Measurements from ENCODE around the gene CSNK1D.

The CSNK1D gene

DNA sequence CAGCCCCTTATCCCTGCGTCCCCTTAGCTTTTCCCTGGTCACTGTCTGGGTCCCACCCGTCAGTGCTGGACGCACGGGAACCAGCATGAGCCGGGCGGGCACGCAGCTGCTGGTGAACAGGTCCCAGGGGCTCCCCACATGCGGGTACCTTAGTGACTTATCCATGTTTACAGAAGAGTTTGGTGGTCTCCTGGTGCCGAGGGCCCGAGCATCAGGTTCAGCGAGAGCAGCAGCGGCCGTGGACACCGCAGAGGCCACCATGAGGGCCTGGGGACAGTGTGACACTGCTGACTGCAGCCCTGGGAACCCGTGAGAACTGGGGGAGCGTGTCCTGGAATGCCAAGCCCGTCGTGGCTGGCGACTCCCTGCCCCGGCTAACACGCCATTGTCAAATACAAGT lies 37.4 kb upstream of the CSNK1D start:
- DNase-seq (ENCODE audit: low read depth in 2 of 2) = no peak

DNA sequence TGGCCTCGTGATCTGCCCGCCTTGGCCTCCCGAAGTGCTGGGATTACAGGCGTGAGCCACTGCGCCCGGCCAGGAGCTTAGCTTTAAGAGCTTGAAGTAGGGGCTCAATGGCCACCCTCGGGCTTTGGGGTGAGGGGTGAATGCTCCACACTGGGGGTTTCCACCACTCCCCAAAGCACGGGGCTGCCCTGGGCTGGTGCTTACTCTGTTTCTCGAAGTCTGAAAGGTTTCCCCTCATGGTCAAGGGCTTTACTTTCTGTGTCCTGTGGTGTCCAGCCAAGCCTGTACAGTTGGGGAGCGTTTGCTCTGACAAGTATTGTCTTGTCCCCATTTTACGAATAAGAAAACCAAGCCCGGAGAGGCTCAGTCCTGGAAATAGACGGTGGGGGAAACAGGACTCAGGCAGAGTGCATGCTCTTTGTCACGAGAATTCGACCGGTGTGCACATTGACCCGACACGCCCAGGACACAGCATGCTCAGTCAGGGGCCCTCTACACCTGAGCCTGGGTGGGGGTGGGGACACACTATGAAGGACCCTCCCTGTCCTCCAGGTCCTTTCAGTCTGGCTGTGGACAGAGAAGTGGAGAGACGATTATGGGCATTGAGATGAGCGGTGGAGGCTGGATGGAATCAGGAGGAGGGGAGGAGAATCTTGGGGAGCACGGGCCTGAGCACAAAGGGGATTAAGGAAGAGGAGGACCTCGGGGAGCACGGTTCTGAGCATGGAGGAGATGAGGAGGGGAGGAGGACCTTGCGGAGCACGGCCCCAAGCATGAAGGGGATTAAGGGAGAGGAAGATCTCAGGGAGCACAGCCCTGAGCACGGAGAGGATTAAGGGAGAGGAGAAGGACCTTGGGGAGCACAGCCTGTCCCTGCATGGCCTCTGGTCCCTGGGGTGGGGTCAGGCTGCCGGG lies 36.4 kb upstream of the CSNK1D start:
- no peak for DNase-seq (ENCODE audit: low read depth in 2 of 2)

GRCh38 chr17:82305727-82306300 lies 32.3 kb upstream of the CSNK1D start:
- DNase-seq (ENCODE audit: low read depth in 2 of 2) = no peak

GRCh38 chr17:82304826-82305726 lies 31.6 kb upstream of the CSNK1D start:
- DNase-seq (ENCODE audit: low read depth in 2 of 2) = no peak

- no peak for DNase-seq (ENCODE audit: low read depth in 2 of 2)
Observed at GRCh38 chr17:82303944-82304808, 30.7 kb upstream of the CSNK1D start.

- DNase-seq (ENCODE audit: low read depth in 2 of 2) = no peak
Observed at GRCh38 chr17:82302991-82303943, 29.8 kb upstream of the CSNK1D start.

- DNase-seq (ENCODE audit: low read depth in 2 of 2) = no peak
Observed at GRCh38 chr17:82302568-82302963, 29.1 kb upstream of the CSNK1D start.

DNA sequence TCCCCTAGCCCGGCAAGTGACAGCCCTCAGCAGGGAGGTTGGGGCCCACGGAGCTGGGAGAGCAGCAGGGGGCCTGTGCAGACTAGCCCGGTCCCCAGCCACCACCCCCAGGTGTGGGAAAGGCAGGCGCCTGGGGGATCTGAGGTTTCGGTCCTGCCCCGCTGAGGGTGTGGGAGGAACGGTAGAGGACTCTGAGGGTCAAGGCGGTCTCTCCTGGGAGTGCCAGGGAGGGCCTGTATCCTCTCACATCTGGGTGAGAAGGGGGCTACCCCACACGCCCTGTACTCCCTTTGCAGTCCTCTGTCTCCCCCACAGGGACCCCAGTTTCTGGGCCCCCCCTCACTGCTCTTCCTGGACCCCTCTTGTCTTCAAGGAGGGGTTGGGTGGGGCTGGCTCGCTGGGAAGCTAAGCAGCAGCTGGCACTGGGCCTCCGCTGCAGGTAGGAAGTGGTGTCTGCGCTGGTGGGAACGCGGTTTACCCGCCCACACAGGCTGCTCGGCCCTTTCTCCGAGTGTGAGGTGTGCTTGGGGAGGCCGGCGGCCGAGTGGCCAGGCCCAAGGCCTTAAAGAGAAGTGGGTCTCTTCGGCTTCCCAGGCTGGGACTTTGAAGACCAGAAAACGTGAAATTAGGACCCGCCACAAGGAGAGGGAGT lies 28.5 kb upstream of the CSNK1D start:
- DNase-seq (ENCODE audit: low read depth in 2 of 2) = peak in 1 of 2 donors; percentile 61

GRCh38 chr17:82301300-82301915 lies 27.9 kb upstream of the CSNK1D start:
- no peak for DNase-seq (ENCODE audit: low read depth in 2 of 2)

GRCh38 chr17:82300707-82301270 lies 27.3 kb upstream of the CSNK1D start:
- DNase-seq (ENCODE audit: low read depth in 2 of 2) = peak in 1 of 2 donors; percentile 64

GRCh38 chr17:82300228-82300627 lies 26.7 kb upstream of the CSNK1D start:
- no peak for DNase-seq (ENCODE audit: low read depth in 2 of 2)

DNA sequence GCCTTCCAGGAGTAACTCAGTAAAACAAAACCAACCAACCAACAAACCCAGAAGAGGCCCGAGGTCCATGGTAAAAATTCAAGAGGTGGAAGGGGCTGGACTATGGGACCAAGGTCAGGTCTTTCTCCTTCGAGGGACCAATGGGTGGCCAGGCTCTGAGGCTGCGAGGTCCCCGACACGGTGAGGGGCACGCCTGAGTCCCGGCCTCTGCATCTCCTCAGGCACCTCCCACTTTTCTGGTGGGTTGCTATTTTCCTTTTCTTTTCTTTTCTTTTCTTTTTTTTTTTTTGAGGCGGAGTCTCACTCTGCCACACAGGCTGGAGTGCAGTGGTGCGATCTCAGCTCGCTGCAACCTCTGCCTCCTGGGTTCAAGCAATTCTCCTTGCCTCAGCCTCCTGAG lies 26.0 kb upstream of the CSNK1D start:
- no peak for DNase-seq (ENCODE audit: low read depth in 2 of 2)

GRCh38 chr17:82298538-82299421 lies 25.3 kb upstream of the CSNK1D start:
- DNase-seq (ENCODE audit: low read depth in 2 of 2) = no peak

- DNase-seq (ENCODE audit: low read depth in 2 of 2) = peak; percentile 81 to 88
Observed at GRCh38 chr17:82297714-82298537, 24.4 kb upstream of the CSNK1D start.

GRCh38 chr17:82297280-82297713 lies 23.8 kb upstream of the CSNK1D start:
- peak; percentile 81 to 90 for DNase-seq (ENCODE audit: low read depth in 2 of 2)

- no peak for DNase-seq (ENCODE audit: low read depth in 2 of 2)
Observed at GRCh38 chr17:82296511-82297279, 23.2 kb upstream of the CSNK1D start.
